Measurements from ENCODE around the gene BFSP2.

- TF ChIP-seq, protein P1, sequence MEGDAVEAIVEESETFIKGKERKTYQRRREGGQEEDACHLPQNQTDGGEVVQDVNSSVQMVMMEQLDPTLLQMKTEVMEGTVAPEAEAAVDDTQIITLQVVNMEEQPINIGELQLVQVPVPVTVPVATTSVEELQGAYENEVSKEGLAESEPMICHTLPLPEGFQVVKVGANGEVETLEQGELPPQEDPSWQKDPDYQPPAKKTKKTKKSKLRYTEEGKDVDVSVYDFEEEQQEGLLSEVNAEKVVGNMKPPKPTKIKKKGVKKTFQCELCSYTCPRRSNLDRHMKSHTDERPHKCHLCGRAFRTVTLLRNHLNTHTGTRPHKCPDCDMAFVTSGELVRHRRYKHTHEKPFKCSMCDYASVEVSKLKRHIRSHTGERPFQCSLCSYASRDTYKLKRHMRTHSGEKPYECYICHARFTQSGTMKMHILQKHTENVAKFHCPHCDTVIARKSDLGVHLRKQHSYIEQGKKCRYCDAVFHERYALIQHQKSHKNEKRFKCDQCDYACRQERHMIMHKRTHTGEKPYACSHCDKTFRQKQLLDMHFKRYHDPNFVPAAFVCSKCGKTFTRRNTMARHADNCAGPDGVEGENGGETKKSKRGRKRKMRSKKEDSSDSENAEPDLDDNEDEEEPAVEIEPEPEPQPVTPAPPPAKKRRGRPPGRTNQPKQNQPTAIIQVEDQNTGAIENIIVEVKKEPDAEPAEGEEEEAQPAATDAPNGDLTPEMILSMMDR (conservative IDR thresholded peaks at IDR 0.05; ENCODE audit: low read length), result no peak
- TF ChIP-seq EZH2phosphoT487 (IDR thresholded peaks at IDR 0.05; ENCODE audit: borderline replicate concordance), result no peak
Observed at GRCh38 chr3:133461291-133461690, 61.4 kb downstream of the BFSP2 start.
